SH-SY5Y (cell line): Measurements from ENCODE around the gene ARID4B.

Experiments
- GATA2 ChIP-seq: IDR thresholded peaks from 2 replicates; pipeline ENCODE4 v1.6.1; 2011; ENCODE audit warnings: mild to moderate bottlenecking, low read depth, low read length
- GATA3 ChIP-seq: IDR thresholded peaks from 2 replicates; pipeline ENCODE4 v1.6.1; 2011; ENCODE audit warnings: low read depth, mild to moderate bottlenecking, low read length, moderate library complexity

GRCh38 chr1:235213752-235214151 lies 114.2 kb downstream of the ARID4B start:
- TF ChIP-seq GATA2 (no peak), GATA3 (no peak)
